HCT116 (cell line): ENCODE data around the gene FARP1. TPM values are rescaled to one million over a fixed set of nuclear protein-coding genes. Genes with fewer than 3 reads are reported as not detected.

ENCODE experiments used
- ATAC-seq: fragments of 200-7000 bp; cut with Tn5 transposase; 2 replicates; pipeline ENCODE4 v1.9.1; 2020; ENCODE audit warnings: mild to moderate bottlenecking, moderate library complexity
- BruUV-seq: library from RNA; stranded (reverse); fragments of 400-500 nt; replicated peaks from 2 replicates; lab custom pipeline; 2021; lab: Mats Ljungman, UMichigan
- CTCF ChIA-PET: fragments of 300-600 bp; sonication (Branson Sonifier 250); formaldehyde crosslinking; loops from one replicate; lab custom pipeline; 2021; ENCODE audit warnings: antibody characterized with exemption; lab: Charles Lee
- POLR2A ChIA-PET: fragments of 300-600, 350-600 bp; sonication (Branson Sonifier 250); formaldehyde crosslinking; loops from one replicate; lab custom pipeline; 2021; ENCODE audit warnings: antibody characterized with exemption; lab: Charles Lee
- RAD21 ChIA-PET, 2 experiments: fragments of 300-600 bp; sonication (Branson Sonifier 250); formaldehyde crosslinking; loops; one replicate each; lab custom pipeline; 2023; ENCODE audit warnings: low total read pairs in 2 of 2; ENCODE audit not compliant: uncharacterized antibody in 2 of 2, unreplicated experiment in 2 of 2, low non-redundant PET in 1 of 2; lab: Charles Lee
- DNase-seq: peaks from one replicate; pipeline ENCODE4 v3.0.0-alpha.2; 2010; ENCODE audit warnings: low read depth, low spot score
- H2AFZ ChIP-seq: fragments of 200-600 bp; shearing (Covaris generic), sonication (generic); 2 replicates; pipeline ENCODE4 v1.6.1; 2017; ENCODE audit warnings: low read depth, mixed run types, mixed read lengths, antibody characterized with exemption, low read length; ENCODE audit not compliant: poor library complexity, severe bottlenecking
- H3K27ac ChIP-seq: 2 replicates; pipeline ENCODE4 v1.5.1; 2012; ENCODE audit warnings: low read depth, low read length
- H3K27me3 ChIP-seq: fragments of 200-600 bp; sonication (generic); 2 replicates; pipeline ENCODE4 v1.6.1; 2016; ENCODE audit warnings: mixed run types, low read length, mixed read lengths; ENCODE audit not compliant: insufficient read depth
- H3K36me3 ChIP-seq, 2 experiments: fragments of 200-500 bp in 1 of 2; fragments of 200-600 bp in 1 of 2; sonication (Bioruptor generic) in 1 of 2; sonication (generic) in 1 of 2; 2 replicates each; pipeline versions ENCODE4 v1.5.1 to v1.6.1; 2014 to 2016; ENCODE audit warnings: low read length in 2 of 2, inconsistent platforms in 1 of 2, mixed read lengths in 1 of 2, mixed run types in 1 of 2; ENCODE audit not compliant: insufficient read depth in 2 of 2, control insufficient read depth in 1 of 2
- H3K4me1 ChIP-seq, 2 experiments: fragments of 200-600 bp in 1 of 2; sonication (generic) in 1 of 2; 2 replicates each; pipeline versions ENCODE4 v1.5.1 to v1.6.1; 2012 to 2017; ENCODE audit warnings: low read length in 2 of 2, inconsistent platforms in 1 of 2, mild to moderate bottlenecking in 1 of 2, mixed read lengths in 1 of 2, mixed run types in 1 of 2, moderate library complexity in 1 of 2; ENCODE audit not compliant: insufficient read depth in 2 of 2, control insufficient read depth in 1 of 2
- H3K4me2 ChIP-seq: fragments of 200-600 bp; sonication (generic); 2 replicates; pipeline ENCODE4 v1.6.1; 2017; ENCODE audit warnings: mixed run types, low read length, mixed read lengths
- H3K4me3 ChIP-seq, 2 experiments: fragments of 200-600 bp in 1 of 2; sonication (generic) in 1 of 2; replicated peaks in 1 of 2; 2 replicates each; pipeline ENCODE4 v1.5.1; 2011 to 2016; ENCODE audit warnings: low read length in 2 of 2, control low read depth in 1 of 2, low read depth in 1 of 2, mild to moderate bottlenecking in 1 of 2, mixed read lengths in 1 of 2, mixed run types in 1 of 2
- H3K79me2 ChIP-seq: fragments of 200-600 bp; sonication (generic); 2 replicates; pipeline ENCODE4 v1.6.1; 2017; ENCODE audit warnings: mild to moderate bottlenecking, mixed run types, low read length, moderate library complexity, mixed read lengths; ENCODE audit not compliant: insufficient read depth
- H3K9ac ChIP-seq: fragments of 200-600 bp; sonication (generic); 2 replicates; pipeline ENCODE4 v1.6.1; 2016; ENCODE audit warnings: low read length, mixed read lengths
- H3K9me2 ChIP-seq: fragments of 200-600 bp; sonication (generic), shearing (Covaris generic); 2 replicates; pipeline ENCODE4 v1.6.1; 2017; ENCODE audit warnings: mixed run types, mild to moderate bottlenecking, moderate library complexity; ENCODE audit not compliant: insufficient read depth
- H3K9me3 ChIP-seq, 2 experiments: fragments of 200-500 bp in 1 of 2; fragments of 200-600 bp in 1 of 2; sonication (Bioruptor generic) in 1 of 2; sonication (generic) in 1 of 2; 2 replicates each; pipeline ENCODE4 v1.6.1; 2014 to 2017; ENCODE audit warnings: low read length in 2 of 2, mixed read lengths in 2 of 2, inconsistent platforms in 1 of 2, low read depth in 1 of 2, mild to moderate bottlenecking in 1 of 2, mixed run types in 1 of 2, moderate library complexity in 1 of 2; ENCODE audit not compliant: control insufficient read depth in 1 of 2, insufficient read depth in 1 of 2
- H4K20me1 ChIP-seq: fragments of 200-600 bp; sonication (generic), shearing (Covaris generic); 2 replicates; pipeline ENCODE4 v1.6.1; 2017; ENCODE audit warnings: mixed run types, mild to moderate bottlenecking, moderate library complexity; ENCODE audit not compliant: insufficient read depth
- ATF3 ChIP-seq: IDR thresholded peaks from 2 replicates; pipeline ENCODE4 v1.6.1; 2012
- CEBPB ChIP-seq: IDR thresholded peaks from 2 replicates; pipeline ENCODE4 v1.6.1; 2012; ENCODE audit warnings: low read depth
- EGR1 ChIP-seq: IDR thresholded peaks from 2 replicates; pipeline ENCODE4 v1.6.1; 2012; ENCODE audit warnings: low read depth
- ELF1 ChIP-seq: IDR thresholded peaks from 2 replicates; pipeline ENCODE4 v1.6.1; 2012; ENCODE audit warnings: low read depth, borderline replicate concordance
- EZH2 ChIP-seq: fragments of 200-600 bp; sonication (generic); IDR thresholded peaks from 2 replicates; pipeline ENCODE4 v1.6.1; 2017; ENCODE audit warnings: antibody characterized with exemption, mixed run types
- EZH2phosphoT487 ChIP-seq: fragments of 200-600 bp; IDR thresholded peaks from 2 replicates; pipeline ENCODE4 v1.6.1; 2018; ENCODE audit warnings: antibody characterized with exemption, borderline replicate concordance
- FOSL1 ChIP-seq: IDR thresholded peaks from 2 replicates; pipeline ENCODE4 v1.6.1; 2012; ENCODE audit warnings: low read depth
- JUND ChIP-seq: IDR thresholded peaks from 2 replicates; pipeline ENCODE4 v1.6.1; 2012
- POLR2A ChIP-seq: IDR thresholded peaks from 2 replicates; pipeline ENCODE4 v1.7.0; 2011; ENCODE audit warnings: borderline replicate concordance; ENCODE audit not compliant: insufficient read depth, insufficient read length; ENCODE audit errors: extremely low read depth
- POLR2AphosphoS5 ChIP-seq: IDR thresholded peaks from 2 replicates; pipeline ENCODE4 v1.6.1; 2011; ENCODE audit warnings: mild to moderate bottlenecking, low read depth, low read length, moderate library complexity
- RAD21 ChIP-seq: IDR thresholded peaks from 2 replicates; pipeline ENCODE4 v1.6.1; 2012; ENCODE audit warnings: low read depth, mild to moderate bottlenecking
- SP1 ChIP-seq: IDR thresholded peaks from 2 replicates; pipeline ENCODE4 v1.6.1; 2012; ENCODE audit warnings: low read depth
- SRF ChIP-seq: IDR thresholded peaks from 2 replicates; pipeline ENCODE4 v1.6.1; 2012; ENCODE audit warnings: low read depth
- TCF7L2 ChIP-seq: IDR thresholded peaks from 2 replicates; pipeline ENCODE4 v1.7.0; 2011; ENCODE audit warnings: borderline replicate concordance, inconsistent platforms; ENCODE audit not compliant: insufficient read depth, insufficient read length; ENCODE audit errors: extremely low read depth
- YY1 ChIP-seq: IDR thresholded peaks from 2 replicates; pipeline ENCODE4 v1.6.1; 2011; ENCODE audit warnings: low read length, low read depth, moderate library complexity, mild to moderate bottlenecking; ENCODE audit not compliant: insufficient replicate concordance; ENCODE audit errors: extremely low read depth
- ZFX ChIP-seq: fragments of 450-650 bp; IDR thresholded peaks from 2 replicates; pipeline ENCODE4 v1.6.1; 2017
- ZNF274 ChIP-seq: fragments of 200-500 bp; sonication (Bioruptor generic); IDR thresholded peaks from 2 replicates; pipeline ENCODE4 v1.6.1; 2014; ENCODE audit warnings: mild to moderate bottlenecking, low read depth, low read length, inconsistent platforms
- intact Hi-C: fragments of 100-400 bp; cut with micrococcal nuclease; formaldehyde crosslinking; loops from 2 replicates; pipeline ENCODE4 v1.10.0; 2022
- total RNA-seq: library from RNA; stranded (reverse); gene quantifications from one replicate; pipeline ENCODE4 v1.2.1, GENCODE V29; 2021; ENCODE audit not compliant: unreplicated experiment
- TF ChIP-seq, protein P1 (sequence below): IDR thresholded peaks from 2 replicates; pipeline ENCODE4 v1.6.1; 2012; ENCODE audit warnings: low read depth
- TF ChIP-seq, protein P2 (sequence below): IDR thresholded peaks from 2 replicates; pipeline ENCODE4 v1.6.1; 2012
- TF ChIP-seq, protein P3 (sequence below): IDR thresholded peaks from 2 replicates; pipeline ENCODE4 v1.6.1; 2011; ENCODE audit warnings: mild to moderate bottlenecking, low read length, moderate library complexity; ENCODE audit not compliant: insufficient replicate concordance; ENCODE audit errors: extremely low read depth

Gene FARP1
- total RNA-seq, 1 experiment from 2014 or later, result 30.5 TPM

DNA sequence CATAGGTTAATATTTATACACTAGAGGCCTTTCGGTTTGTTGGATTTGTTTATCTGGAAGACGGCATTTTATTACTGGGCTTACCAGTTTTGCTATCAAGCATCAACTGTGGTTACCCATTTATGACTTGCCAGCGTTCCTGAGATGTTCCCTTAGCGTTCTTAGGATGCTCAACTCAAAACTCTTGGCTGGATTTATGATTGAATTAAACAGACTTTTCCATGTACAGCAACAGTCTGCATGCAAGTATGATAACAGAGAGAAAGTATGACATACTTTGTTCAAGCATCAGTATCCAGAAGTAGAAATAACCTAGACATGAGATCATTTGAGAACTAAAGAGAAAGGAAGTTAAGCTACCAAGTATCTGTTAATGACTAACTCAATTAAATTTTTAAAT, 64.1 kb downstream of the FARP1 start (continued):
- no peak for TF ChIP-seq FOSL1

DNA sequence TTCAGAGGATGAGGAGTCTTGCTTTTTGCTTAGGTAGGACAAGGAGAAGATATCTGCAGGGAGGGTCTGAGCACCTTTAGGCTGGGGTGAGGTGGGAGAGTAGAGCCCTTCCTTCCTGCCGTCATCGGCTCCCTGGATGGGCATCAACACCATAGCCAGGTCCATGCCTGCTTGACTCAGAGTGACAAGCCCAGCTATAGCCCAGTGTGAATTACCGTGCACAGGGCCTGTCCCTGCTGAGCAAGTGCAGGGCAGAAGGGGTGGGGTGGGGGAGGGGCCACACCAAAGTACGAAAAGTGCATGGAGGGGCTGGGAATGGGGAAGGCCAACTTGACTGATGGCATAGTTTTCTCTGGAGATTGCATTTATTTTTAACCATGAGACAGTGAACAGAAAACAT, 64.5 kb downstream of the FARP1 start:
- Histone ChIP-seq H3K27me3 (no peaks in the 10 kb centered on the region), H3K79me2 (no peaks in the 10 kb centered on the region), H3K9me2 (no peaks in the 10 kb centered on the region), H2AFZ (no peak overlapping the region), H3K27ac (no peak overlapping the region), H3K9ac (no peak overlapping the region), H3K4me3 (no peak overlapping the region), H4K20me1 (no peaks in the 10 kb centered on the region), H3K36me3 (no peaks in the 10 kb centered on the region), H3K9me3 (peaks cover 0 to 10% of the 10 kb centered on the region in 2 experiments; a peak in 3 of 4 replicates), H3K4me1 (no peaks in the 10 kb centered on the region; a peak in 1 of 4 replicates), H3K4me2 (no peak overlapping the region)
- ChIA-PET CTCF (no interaction called here), POLR2A (no interaction called here), RAD21 (no interaction called here)
- TF ChIP-seq CEBPB (no peak), SRF (no peak), EZH2 (no peak), RAD21 (no peak), ATF3 (no peak), ELF1 (no peak), EGR1 (no peak), TCF7L2 (no peak), SP1 (no peak), POLR2A (no peak), ZFX (no peak), EZH2phosphoT487 (no peak), ZNF274 (no peak), YY1 (no peak), JUND (no peak), FOSL1 (no peak), POLR2AphosphoS5 (no peak)
- TF ChIP-seq, protein P1, sequence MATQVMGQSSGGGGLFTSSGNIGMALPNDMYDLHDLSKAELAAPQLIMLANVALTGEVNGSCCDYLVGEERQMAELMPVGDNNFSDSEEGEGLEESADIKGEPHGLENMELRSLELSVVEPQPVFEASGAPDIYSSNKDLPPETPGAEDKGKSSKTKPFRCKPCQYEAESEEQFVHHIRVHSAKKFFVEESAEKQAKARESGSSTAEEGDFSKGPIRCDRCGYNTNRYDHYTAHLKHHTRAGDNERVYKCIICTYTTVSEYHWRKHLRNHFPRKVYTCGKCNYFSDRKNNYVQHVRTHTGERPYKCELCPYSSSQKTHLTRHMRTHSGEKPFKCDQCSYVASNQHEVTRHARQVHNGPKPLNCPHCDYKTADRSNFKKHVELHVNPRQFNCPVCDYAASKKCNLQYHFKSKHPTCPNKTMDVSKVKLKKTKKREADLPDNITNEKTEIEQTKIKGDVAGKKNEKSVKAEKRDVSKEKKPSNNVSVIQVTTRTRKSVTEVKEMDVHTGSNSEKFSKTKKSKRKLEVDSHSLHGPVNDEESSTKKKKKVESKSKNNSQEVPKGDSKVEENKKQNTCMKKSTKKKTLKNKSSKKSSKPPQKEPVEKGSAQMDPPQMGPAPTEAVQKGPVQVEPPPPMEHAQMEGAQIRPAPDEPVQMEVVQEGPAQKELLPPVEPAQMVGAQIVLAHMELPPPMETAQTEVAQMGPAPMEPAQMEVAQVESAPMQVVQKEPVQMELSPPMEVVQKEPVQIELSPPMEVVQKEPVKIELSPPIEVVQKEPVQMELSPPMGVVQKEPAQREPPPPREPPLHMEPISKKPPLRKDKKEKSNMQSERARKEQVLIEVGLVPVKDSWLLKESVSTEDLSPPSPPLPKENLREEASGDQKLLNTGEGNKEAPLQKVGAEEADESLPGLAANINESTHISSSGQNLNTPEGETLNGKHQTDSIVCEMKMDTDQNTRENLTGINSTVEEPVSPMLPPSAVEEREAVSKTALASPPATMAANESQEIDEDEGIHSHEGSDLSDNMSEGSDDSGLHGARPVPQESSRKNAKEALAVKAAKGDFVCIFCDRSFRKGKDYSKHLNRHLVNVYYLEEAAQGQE, result no peak
- TF ChIP-seq, protein P2, sequence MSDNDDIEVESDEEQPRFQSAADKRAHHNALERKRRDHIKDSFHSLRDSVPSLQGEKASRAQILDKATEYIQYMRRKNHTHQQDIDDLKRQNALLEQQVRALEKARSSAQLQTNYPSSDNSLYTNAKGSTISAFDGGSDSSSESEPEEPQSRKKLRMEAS, result no peak
- TF ChIP-seq, protein P3, sequence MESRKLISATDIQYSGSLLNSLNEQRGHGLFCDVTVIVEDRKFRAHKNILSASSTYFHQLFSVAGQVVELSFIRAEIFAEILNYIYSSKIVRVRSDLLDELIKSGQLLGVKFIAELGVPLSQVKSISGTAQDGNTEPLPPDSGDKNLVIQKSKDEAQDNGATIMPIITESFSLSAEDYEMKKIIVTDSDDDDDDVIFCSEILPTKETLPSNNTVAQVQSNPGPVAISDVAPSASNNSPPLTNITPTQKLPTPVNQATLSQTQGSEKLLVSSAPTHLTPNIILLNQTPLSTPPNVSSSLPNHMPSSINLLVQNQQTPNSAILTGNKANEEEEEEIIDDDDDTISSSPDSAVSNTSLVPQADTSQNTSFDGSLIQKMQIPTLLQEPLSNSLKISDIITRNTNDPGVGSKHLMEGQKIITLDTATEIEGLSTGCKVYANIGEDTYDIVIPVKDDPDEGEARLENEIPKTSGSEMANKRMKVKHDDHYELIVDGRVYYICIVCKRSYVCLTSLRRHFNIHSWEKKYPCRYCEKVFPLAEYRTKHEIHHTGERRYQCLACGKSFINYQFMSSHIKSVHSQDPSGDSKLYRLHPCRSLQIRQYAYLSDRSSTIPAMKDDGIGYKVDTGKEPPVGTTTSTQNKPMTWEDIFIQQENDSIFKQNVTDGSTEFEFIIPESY, result no peak
- BruUV-seq, result no TSS peak
- intact Hi-C loops, result no loop called here
- ATAC-seq (no peak), DNase-seq (no peak)
